Loucy (cell line): Measurements from ENCODE around the gene NCLN.

Source experiments
- EZH2phosphoT487 ChIP-seq: fragments of 200-600 bp; IDR thresholded peaks from 2 replicates; pipeline ENCODE4 v1.6.1; 2018; ENCODE audit warnings: antibody characterized with exemption, mild to moderate bottlenecking, moderate library complexity, borderline replicate concordance
- TF ChIP-seq, protein P1 (sequence below): fragments of 200-600 bp; sonication (generic); conservative IDR thresholded peaks from 2 replicates; pipeline ENCODE4 v1.5.1; 2014; ENCODE audit warnings: mild to moderate bottlenecking, antibody characterized with exemption, low read length

DNA sequence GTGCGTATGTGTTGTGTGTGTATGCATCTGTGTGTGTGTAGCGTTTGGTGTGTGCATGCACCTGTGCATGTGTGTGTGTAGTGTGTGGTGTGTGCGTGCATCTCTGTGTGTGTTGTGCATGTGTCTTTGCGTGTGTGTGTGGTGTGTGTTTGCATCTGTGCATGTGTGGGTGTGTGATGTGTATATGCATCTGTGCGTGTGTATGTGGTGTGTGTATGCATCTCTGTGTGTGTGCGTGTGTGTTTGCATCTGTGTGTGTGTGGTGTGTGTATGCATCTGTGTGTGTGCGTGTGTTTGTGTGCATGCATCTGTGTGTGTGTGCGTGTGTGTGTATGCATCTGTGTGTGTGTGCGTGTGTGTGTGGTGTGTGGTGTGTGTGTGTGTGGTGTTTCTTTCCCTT, 59.3 kb downstream of the NCLN start:
- TF ChIP-seq, protein P1, sequence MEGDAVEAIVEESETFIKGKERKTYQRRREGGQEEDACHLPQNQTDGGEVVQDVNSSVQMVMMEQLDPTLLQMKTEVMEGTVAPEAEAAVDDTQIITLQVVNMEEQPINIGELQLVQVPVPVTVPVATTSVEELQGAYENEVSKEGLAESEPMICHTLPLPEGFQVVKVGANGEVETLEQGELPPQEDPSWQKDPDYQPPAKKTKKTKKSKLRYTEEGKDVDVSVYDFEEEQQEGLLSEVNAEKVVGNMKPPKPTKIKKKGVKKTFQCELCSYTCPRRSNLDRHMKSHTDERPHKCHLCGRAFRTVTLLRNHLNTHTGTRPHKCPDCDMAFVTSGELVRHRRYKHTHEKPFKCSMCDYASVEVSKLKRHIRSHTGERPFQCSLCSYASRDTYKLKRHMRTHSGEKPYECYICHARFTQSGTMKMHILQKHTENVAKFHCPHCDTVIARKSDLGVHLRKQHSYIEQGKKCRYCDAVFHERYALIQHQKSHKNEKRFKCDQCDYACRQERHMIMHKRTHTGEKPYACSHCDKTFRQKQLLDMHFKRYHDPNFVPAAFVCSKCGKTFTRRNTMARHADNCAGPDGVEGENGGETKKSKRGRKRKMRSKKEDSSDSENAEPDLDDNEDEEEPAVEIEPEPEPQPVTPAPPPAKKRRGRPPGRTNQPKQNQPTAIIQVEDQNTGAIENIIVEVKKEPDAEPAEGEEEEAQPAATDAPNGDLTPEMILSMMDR, result no peak
- no peak for TF ChIP-seq EZH2phosphoT487
